H9 (cell line): Measurements from ENCODE around the gene RNF220. TPM values are rescaled to one million over a fixed set of nuclear protein-coding genes. Genes with fewer than 3 reads are reported as not detected.

Source experiments
- DNase-seq: peaks from one replicate; pipeline ENCODE4 v3.0.0-alpha.2; 2017
- H2AFZ ChIP-seq: one replicate; pipeline ENCODE4 v1.6.1; 2013; ENCODE audit warnings: mild to moderate bottlenecking, low read length, control low read depth, moderate library complexity
- H2AK5ac ChIP-seq: 2 replicates; pipeline ENCODE4 v1.6.1; 2013; ENCODE audit warnings: low read length, control low read depth, mixed read lengths; ENCODE audit not compliant: insufficient read length
- H2BK120ac ChIP-seq: one replicate; pipeline ENCODE4 v1.6.1; 2013; ENCODE audit warnings: low read depth, mild to moderate bottlenecking, low read length, control low read depth, inconsistent platforms; ENCODE audit not compliant: poor library complexity, severe bottlenecking
- H2BK12ac ChIP-seq: 2 replicates; pipeline ENCODE4 v1.6.1; 2013; ENCODE audit warnings: low read length, control low read depth, mixed read lengths, low read depth; ENCODE audit not compliant: insufficient read length
- H2BK15ac ChIP-seq: 2 replicates; pipeline ENCODE4 v1.6.1; 2013; ENCODE audit warnings: low read depth, low read length, control low read depth
- H2BK20ac ChIP-seq: one replicate; pipeline ENCODE4 v1.6.1; 2013; ENCODE audit warnings: low read depth, mild to moderate bottlenecking, low read length, control low read depth, inconsistent platforms; ENCODE audit not compliant: poor library complexity, severe bottlenecking
- H2BK5ac ChIP-seq: 2 replicates; pipeline ENCODE4 v1.6.1; 2013; ENCODE audit warnings: low read length, control low read depth, mixed read lengths; ENCODE audit not compliant: insufficient read length
- H3K14ac ChIP-seq: 2 replicates; pipeline ENCODE4 v1.6.1; 2013; ENCODE audit warnings: low read length, control low read depth; ENCODE audit not compliant: insufficient read depth
- H3K18ac ChIP-seq: 2 replicates; pipeline ENCODE4 v1.6.1; 2013; ENCODE audit warnings: low read depth, mild to moderate bottlenecking, mixed read lengths, low read length, control low read depth; ENCODE audit not compliant: insufficient read length
- H3K23ac ChIP-seq: 2 replicates; pipeline ENCODE4 v1.6.1; 2013; ENCODE audit warnings: low read length, control low read depth, mixed read lengths, low read depth; ENCODE audit not compliant: insufficient read length
- H3K23me2 ChIP-seq: 2 replicates; pipeline ENCODE4 v1.6.1; 2013; ENCODE audit warnings: low read depth, mild to moderate bottlenecking, mixed read lengths, low read length, control low read depth; ENCODE audit not compliant: insufficient read length, poor library complexity, severe bottlenecking
- H3K27ac ChIP-seq: 2 replicates; pipeline ENCODE4 v1.5.1; 2013; ENCODE audit warnings: low read length, control low read depth, mixed read lengths, low read depth; ENCODE audit not compliant: insufficient read length
- H3K27me3 ChIP-seq: 2 replicates; pipeline ENCODE4 v1.6.1; 2013; ENCODE audit warnings: low read length, control low read depth, inconsistent platforms; ENCODE audit not compliant: insufficient read depth
- H3K4ac ChIP-seq: 2 replicates; pipeline ENCODE4 v1.6.1; 2013; ENCODE audit warnings: low read depth, mild to moderate bottlenecking, control low read depth, inconsistent platforms, low read length, moderate library complexity
- H3K4me1 ChIP-seq: 2 replicates; pipeline ENCODE4 v1.6.1; 2013; ENCODE audit warnings: low read length, control low read depth, inconsistent platforms; ENCODE audit not compliant: insufficient read depth
- H3K4me2 ChIP-seq: 2 replicates; pipeline ENCODE4 v1.6.1; 2013; ENCODE audit warnings: low read length, control low read depth, mixed read lengths; ENCODE audit not compliant: insufficient read length, insufficient read depth
- H3K56ac ChIP-seq: 2 replicates; pipeline ENCODE4 v1.6.1; 2013; ENCODE audit warnings: low read depth, mild to moderate bottlenecking, mixed read lengths, low read length, control low read depth; ENCODE audit not compliant: insufficient read length
- H3K79me1 ChIP-seq: 2 replicates; pipeline ENCODE4 v1.6.1; 2013; ENCODE audit warnings: low read depth, mild to moderate bottlenecking, moderate library complexity, low read length, control low read depth, inconsistent platforms; ENCODE audit not compliant: insufficient read depth, poor library complexity, severe bottlenecking
- H3K79me2 ChIP-seq: 2 replicates; pipeline ENCODE4 v1.6.1; 2013; ENCODE audit warnings: low read length, control low read depth, inconsistent platforms; ENCODE audit not compliant: insufficient read depth
- H3K9ac ChIP-seq: 2 replicates; pipeline ENCODE4 v1.6.1; 2013; ENCODE audit warnings: low read length, control low read depth, mixed read lengths; ENCODE audit not compliant: insufficient read length; ENCODE audit errors: extremely low read depth
- H3K9me3 ChIP-seq: one replicate; pipeline ENCODE4 v1.6.1; 2013; ENCODE audit warnings: low read depth, low read length, inconsistent platforms; ENCODE audit not compliant: control insufficient read depth
- H3T11ph ChIP-seq: one replicate; pipeline ENCODE4 v1.6.1; 2013; ENCODE audit warnings: mild to moderate bottlenecking, low read length, control low read depth, inconsistent platforms
- H4K20me1 ChIP-seq: one replicate; pipeline ENCODE4 v1.6.1; 2013; ENCODE audit not compliant: control insufficient read depth, insufficient read length, insufficient read depth
- H4K5ac ChIP-seq: 2 replicates; pipeline ENCODE4 v1.6.1; 2013; ENCODE audit warnings: low read depth, mild to moderate bottlenecking, mixed read lengths, low read length, control low read depth; ENCODE audit not compliant: insufficient read length
- H4K8ac ChIP-seq: replicated peaks from 2 replicates; pipeline ENCODE4 v1.6.1; 2013; ENCODE audit warnings: low read length, control low read depth, mixed read lengths, low read depth; ENCODE audit not compliant: insufficient read length
- H4K91ac ChIP-seq: 2 replicates; pipeline ENCODE4 v1.6.1; 2013; ENCODE audit warnings: low read depth, mild to moderate bottlenecking, moderate library complexity, mixed read lengths, low read length, control low read depth; ENCODE audit not compliant: insufficient read length
- H3K27ac Mint-ChIP-seq, 3 experiments: 2 replicates in 2 of 3; 3 replicates in 1 of 3; pipeline ENCODE4 v1.8.0; 2020 to 2021; ENCODE audit warnings: mixed read lengths in 3 of 3, mild to moderate bottlenecking in 1 of 3, moderate library complexity in 1 of 3
- H3K27me3 Mint-ChIP-seq: 2 replicates; pipeline ENCODE4 v1.8.0; 2021; ENCODE audit warnings: low read depth, mild to moderate bottlenecking, moderate library complexity, mixed read lengths
- H3K36me3 Mint-ChIP-seq, 3 experiments: 2 replicates in 2 of 3; 3 replicates in 1 of 3; pipeline ENCODE4 v1.8.0; 2020 to 2021; ENCODE audit warnings: low read depth in 3 of 3, mixed read lengths in 3 of 3; ENCODE audit not compliant: insufficient read depth in 1 of 3
- H3K4me1 Mint-ChIP-seq, 2 experiments: 2 replicates each; pipeline ENCODE4 v1.8.0; 2020; ENCODE audit warnings: mixed read lengths in 2 of 2
- H3K4me3 Mint-ChIP-seq, 2 experiments: 2 replicates in 1 of 2; 3 replicates in 1 of 2; pipeline ENCODE4 v1.8.0; 2020 to 2021; ENCODE audit warnings: mild to moderate bottlenecking in 2 of 2, mixed read lengths in 2 of 2, moderate library complexity in 1 of 2
- H3K9me3 Mint-ChIP-seq, 2 experiments: 2 replicates in 1 of 2; 3 replicates in 1 of 2; pipeline ENCODE4 v1.8.0; 2020; ENCODE audit warnings: mild to moderate bottlenecking in 2 of 2, mixed read lengths in 2 of 2, moderate library complexity in 1 of 2
- CTCF ChIP-seq: fragments of 200-600 bp; sonication (generic); conservative IDR thresholded peaks from 3 replicates; pipeline ENCODE4 v1.8.0; 2021; ENCODE audit warnings: antibody characterized with exemption, mild to moderate bottlenecking
- WGBS: extraction: QIAGEN DNeasy Blood & Tissue Kit; methylation state at CpG from one replicate; pipeline ENCODE4 v1.1.7; 2013; ENCODE audit warnings: missing lambda C conversion rate, low lambda C conversion rate, mixed read lengths; ENCODE audit not compliant: insufficient read length; ENCODE audit errors: extremely low coverage; 5-methylcytosine and 5-hydroxymethylcytosine counted together
- total RNA-seq: library from RNA; stranded (reverse); gene quantifications from 2 replicates; pipeline ENCODE4 v1.2.1, GENCODE V29; 2021

Gene RNF220
- total RNA-seq, 1 experiment from 2014 or later, result 109 TPM

- H3K9me3 ChIP-seq, result no peaks in the 10 kb centered on the region
- no peaks in the 10 kb centered on the region for H3K27me3 ChIP-seq
- Mint-ChIP-seq H3K36me3 (peaks cover 18 to 83% (median 70%) of the 10 kb centered on the region in 3 experiments), H3K4me3 (no peak overlapping the region; a peak in 1 of 5 replicates), H3K27me3 (no peaks in the 10 kb centered on the region), H3K9me3 (no peaks in the 10 kb centered on the region), H3K27ac (no peak overlapping the region), H3K4me1 (no peaks in the 10 kb centered on the region)
- no peaks in the 10 kb centered on the region for H3K4me1 ChIP-seq
- H3K27ac ChIP-seq, result no peak overlapping the region
- H3K18ac ChIP-seq, result no peak overlapping the region
- no peak for TF ChIP-seq CTCF
- H3K9ac ChIP-seq, result no peak overlapping the region
- no peak overlapping the region for H3K14ac ChIP-seq
- no peak overlapping the region for H2BK5ac ChIP-seq
- H2BK20ac ChIP-seq, result no peak overlapping the region
- no peak overlapping the region for H4K91ac ChIP-seq
- no peak overlapping the region for H2BK120ac ChIP-seq
- WGBS, result no CpG with 5 or more reads among the region's 2 CpGs
- H4K5ac ChIP-seq, result no peak overlapping the region
- no peak overlapping the region for H3K4ac ChIP-seq
- H3K79me2 ChIP-seq, result no peaks in the 10 kb centered on the region
- no peak for DNase-seq
- H3K23me2 ChIP-seq, result no peaks in the 10 kb centered on the region
- no peak overlapping the region for H2AFZ ChIP-seq
- H2AK5ac ChIP-seq, result no peak overlapping the region
- no peak overlapping the region for H4K8ac ChIP-seq
- H3K79me1 ChIP-seq, result no peaks in the 10 kb centered on the region
- H2BK15ac ChIP-seq, result no peak overlapping the region
- no peak overlapping the region for H3K4me2 ChIP-seq
- H4K20me1 ChIP-seq, result no peaks in the 10 kb centered on the region
- no peak overlapping the region for H3K56ac ChIP-seq
- no peak overlapping the region for H3T11ph ChIP-seq
- H3K23ac ChIP-seq, result no peak overlapping the region
- H2BK12ac ChIP-seq, result no peak overlapping the region
Measured at GRCh38 chr1:44642255-44642654, 237.2 kb downstream of the RNF220 start.
